HG02885 (cell line): ENCODE data around the gene NUP42.
"Not testable (repeated sequence)": the region's sequence is repeated elsewhere in the genome, so short reads cannot be mapped to it uniquely, and the experiment has no call there.

Experiments
- ATAC-seq: cut with Tn5 transposase; IDR thresholded peaks from one replicate; pipeline ENCODE4 v1.9.1; 2021; ENCODE audit warnings: mild to moderate bottlenecking; ENCODE audit not compliant: unreplicated experiment, poor library complexity

The NUP42 gene

DNA sequence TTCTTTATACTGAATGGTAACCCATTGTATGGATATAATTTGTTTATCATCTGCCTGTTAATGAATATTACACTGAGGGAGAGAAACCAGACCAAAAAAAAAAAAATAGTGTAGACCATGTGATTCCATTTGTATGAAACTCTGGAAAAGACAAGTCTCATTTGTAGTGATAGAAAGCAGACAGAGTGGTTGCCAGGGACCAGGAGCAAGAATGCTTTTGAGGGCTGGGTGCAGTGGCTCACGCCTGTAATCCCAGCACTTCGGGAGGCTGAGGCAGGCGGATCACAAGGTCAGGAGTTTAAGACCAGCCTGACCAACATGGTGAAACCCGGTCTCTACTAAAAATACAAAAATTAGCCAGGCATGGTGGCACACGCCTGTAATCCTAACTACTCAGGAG, 15.9 kb downstream of the NUP42 start:
- not testable (repeated sequence) for ATAC-seq

DNA sequence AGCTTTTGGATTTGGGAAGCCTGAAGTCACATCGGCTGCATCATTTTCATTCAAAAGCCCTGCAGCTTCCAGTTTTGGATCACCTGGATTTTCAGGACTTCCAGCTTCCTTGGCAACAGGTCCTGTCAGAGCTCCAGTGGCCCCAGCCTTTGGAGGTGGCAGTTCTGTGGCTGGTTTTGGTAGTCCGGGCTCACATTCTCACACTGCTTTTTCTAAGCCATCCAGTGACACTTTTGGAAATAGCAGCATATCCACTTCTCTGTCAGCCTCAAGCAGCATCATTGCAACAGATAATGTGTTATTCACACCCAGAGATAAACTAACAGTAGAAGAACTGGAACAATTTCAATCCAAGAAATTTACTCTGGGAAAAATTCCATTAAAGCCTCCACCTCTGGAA, 18.5 kb downstream of the NUP42 start:
- ATAC-seq, result no peak

DNA sequence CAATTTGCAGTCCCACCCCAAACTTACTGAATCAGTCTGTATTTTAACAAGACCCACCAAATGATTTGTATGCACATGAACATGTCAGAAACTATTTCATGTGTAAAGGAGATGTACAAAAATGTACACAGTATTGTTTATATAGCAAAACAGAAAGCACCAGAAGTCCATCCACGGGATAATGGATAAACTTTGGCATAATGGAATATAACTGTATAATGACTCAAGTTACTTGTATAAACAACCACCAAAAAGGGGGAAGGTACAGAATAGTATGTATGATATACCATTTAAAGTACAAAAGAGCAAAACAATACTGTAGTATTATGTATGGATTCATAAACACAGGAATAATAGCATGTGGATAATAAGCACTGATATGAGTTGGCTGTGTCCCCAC, 22.4 kb downstream of the NUP42 start:
- no peak for ATAC-seq

DNA sequence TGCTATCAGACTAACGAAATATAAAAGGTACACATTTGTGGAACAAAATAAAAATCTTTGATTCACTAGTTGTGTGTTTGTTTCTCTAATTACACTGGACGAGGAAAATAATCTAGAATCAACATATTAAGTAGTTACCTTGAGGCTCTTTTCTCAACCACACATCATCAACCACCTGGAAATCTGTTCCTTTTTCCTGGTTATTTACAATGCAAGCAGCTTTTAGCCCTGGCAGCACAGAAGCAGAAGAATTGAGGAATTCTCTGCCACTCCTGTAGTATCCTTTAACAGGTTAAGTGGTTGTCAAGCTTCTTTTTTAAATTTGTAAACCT, 23.7 kb downstream of the NUP42 start:
- no peak for ATAC-seq

DNA sequence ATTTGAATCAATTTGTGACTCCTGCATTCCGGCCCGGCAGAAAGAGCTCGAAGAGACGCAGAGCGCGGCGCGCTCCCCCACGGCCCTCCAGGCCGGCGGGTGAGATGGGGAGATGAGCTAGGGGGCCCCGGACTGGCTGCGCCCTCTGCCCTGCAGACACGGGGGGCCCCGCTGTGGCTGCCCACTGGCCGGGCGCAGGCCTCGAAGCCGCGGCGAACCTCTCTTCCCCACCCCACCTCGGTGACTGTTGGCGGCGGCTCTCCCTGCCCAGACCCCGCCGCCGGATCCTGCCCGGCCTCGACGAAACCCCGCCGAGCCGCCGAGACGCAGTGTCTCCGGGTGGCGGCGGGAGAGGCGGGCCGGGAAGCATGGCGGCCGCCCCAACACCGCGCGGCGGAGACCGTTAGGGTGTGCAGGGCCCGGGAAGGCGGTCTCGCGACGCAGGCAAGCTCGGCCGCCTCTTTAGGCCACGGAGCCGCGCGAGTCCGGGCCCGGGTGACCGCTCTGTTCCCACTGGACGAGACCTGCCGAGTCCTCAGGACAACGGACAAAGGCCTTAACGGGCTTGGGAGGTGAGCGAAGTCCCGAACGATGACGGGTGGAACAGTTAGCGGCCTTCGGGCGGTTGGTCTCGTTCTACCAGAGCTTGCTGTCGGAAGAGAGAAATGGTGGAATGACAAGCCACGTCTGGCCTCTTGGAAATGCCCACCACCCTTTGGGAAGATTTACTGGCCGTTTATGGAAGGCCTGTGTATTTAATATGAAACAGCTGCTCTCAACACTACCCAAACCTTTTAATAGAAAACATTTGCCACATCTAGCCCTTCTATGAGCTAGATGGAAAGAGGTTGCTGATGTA, 24.3 kb downstream of the NUP42 start:
- ATAC-seq, result no peak

DNA sequence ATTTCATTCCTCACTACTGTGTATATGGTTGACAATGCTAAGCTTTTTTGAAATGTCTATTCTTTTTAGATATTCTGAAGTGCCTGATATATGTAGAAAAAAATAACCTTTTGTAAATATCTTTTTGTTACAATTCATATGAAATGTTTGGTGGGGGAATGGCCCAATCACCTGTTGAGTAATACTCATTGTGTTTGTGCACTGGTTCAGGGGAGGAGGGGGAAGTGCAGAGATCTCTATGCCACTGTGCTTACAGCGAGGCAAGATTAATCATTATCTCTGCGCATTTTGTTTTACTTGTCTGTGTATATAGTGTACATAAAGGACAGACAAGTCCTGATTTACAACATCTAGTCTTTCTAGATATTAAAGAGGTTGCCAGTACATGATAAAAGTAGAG, 25.2 kb downstream of the NUP42 start:
- no peak for ATAC-seq

DNA sequence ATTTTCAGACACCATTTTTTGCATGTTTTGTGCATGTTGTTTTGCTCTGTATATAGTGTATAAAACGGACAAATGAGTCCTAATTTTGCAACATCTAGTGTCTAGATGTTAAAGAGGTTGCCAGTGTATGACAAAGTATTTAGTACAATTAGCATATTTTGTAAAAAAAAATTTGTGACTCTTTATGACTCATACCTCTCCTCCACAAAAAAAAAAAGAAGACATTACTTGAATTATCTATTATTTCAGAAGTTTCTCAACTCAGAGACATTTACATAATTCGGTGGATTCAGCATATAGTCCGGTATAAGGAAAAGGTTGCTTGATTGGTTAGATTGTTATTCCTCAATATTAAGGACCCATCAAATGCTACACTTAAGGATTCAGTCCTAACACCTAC, 26.0 kb downstream of the NUP42 start:
- ATAC-seq, result no peak

DNA sequence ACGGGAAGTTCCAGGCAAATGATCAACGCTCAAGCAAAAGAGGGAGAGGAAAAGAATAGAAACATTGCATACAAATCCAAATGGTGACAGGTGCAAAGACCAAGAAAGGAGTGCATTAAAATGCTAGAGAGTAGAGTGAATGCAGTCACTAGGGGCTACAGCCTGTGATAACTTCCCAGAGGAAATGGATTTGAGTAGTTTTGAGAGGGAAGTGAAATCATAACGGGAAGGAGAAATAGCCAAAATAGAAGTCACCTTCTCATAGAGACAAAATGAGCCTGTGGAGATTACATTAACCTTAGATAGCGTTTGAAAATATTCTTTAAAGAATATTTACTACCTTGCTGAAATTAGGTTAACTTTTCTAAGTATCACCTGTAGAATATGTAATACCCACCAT, 26.5 kb downstream of the NUP42 start:
- ATAC-seq, result no peak

DNA sequence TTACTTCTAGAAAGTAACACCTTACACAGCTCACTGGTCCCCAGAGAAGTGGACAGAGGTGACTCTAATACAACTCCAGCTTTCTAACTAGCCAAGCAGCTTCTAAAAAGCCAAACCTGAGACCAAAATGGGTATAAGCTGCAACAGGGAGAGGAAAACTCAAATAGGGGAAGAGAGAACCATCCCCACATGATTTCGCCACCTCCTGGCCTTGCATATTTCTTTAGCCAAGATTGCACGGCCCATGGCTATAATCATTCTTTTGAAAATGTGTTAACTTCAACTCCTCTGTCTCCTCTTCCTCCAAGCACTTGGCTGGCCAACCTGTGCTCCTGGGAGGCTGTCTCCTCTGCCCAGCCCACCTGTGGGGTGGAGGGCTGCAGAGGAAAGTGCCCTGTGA, 28.7 kb downstream of the NUP42 start:
- ATAC-seq, result no peak

DNA sequence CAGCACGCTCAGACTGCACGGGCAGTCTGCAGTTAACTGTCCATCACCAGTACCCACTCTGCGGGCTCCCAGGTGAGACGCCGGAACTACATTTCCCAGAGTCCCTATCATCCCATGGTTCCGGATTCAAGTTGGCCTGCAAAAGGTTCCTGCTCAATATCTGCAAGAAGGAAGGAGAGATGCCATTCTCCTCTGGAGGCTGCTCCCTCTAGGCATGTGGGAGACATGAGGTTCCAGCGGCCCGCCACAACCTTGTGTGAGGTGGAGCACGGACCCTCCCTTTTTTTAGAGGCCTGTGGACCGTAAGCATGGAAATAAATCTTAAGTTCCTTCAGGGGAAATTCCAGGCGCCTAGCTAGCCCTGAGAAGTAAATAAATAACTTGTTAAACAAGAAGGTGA, 29.7 kb downstream of the NUP42 start:
- no peak for ATAC-seq

DNA sequence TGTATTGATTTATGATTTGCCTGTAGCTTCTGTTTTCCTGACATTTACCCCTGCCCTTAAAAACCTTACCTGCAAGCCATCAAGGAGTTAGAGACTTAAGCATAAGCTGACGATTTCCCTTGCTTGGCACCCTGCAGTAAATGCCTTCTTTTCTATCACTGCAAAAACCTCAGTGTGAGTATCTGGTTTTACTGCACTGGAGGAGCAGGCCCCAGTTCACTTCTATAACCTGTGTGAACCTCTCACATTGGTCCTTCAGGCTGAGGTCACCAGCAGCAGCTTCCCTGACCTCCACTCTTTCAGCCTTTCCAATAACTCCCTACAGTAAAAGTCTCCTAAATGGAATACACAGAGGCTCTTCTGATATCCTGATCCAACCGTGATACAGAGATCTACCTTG, 30.5 kb downstream of the NUP42 start:
- no peak for ATAC-seq

DNA sequence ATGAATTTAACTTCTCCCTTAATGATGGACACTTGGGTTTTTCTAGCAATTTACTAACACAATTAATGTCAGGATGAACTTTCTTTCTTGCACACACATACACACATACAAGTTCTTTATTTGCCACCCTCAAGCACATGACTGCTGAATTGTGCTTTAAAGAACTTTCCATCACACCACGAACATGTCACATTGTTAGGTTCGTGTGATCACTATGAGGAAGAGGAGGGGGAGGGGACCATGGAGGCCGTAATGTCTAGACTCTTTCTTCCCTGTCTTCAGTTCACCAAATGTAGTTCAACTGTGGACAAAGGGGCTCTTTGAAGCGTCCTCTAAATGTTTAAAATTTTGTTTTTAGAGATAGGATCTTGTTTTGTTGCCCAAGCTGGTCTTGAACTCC, 31.0 kb downstream of the NUP42 start:
- ATAC-seq, result no peak

DNA sequence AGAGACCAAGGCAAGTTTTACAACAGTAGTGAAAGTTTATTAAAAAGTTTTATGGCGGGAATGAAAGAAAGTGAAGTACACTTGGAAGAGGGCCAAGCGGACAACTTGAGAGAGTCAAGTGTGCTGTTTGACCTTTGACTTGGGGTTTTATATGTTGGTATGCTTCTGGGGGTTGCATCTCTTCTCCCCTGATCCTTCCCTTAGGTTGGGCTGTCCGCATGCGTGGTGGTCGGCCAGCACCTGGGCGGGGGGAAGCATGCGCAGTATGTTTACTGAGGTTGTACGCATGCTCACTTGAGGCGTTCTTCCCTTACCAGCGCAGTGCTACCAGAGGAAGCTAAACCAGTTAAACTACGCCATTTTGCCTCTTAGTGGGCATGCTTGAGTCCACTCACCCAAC, 31.9 kb downstream of the NUP42 start:
- ATAC-seq, result no peak

DNA sequence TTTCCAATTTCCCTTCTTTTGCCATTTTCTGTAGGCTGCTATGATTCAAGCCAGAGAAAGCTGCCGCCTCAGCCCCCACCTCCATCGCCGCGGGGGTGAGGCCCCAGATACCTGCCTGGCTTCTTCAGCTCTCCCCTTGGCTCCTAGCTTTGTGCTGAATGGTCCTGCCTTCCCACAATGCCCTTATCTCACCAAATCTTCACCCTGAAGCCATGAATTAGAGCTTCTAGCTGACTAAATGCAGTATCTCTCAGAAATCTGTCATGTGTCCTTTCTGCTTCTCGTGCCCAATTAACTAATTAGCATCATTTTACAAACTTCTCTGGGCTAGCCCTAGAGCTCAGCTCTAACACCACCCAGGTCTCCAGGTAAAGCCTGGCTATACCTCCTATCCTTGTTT, 32.6 kb downstream of the NUP42 start:
- no peak for ATAC-seq

DNA sequence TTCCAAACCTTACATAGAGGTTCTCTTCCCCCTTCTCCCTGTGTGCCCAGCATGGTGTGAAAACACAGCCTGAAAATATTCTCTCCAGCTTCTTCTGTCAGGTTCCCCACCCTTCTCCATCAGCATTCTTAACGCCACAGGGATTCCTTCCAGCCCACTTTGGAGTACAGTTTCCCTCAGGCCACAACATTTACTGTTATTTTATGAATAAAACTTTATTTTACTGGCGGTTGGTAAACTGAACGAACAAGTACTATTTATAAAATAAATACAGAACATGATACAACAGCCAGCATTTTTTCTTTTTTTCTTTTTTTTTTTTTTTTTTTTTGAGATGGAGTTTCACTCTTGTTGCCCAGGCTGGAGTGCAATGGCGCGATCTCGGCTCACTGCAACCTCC, 33.1 kb downstream of the NUP42 start:
- no peak for ATAC-seq

DNA sequence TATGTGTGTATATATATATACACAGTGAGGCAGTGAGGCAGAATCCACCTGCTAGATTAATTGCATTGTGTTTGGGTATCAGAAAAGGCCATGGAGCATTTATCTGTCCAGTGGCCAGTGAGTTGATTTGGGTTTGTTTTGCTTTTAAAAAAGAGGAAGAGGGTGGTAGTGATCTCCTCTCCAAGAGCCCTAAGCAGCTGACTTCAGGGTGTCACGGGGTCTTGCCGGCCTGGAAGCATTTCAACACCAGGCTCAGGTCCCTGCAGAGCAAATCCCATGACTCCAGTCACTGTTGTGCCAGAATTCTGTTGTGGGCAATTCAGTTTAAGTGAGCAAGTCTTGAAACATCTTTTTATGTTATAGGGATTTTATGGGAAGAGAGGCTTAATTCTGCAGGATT, 34.2 kb downstream of the NUP42 start:
- ATAC-seq, result no peak

DNA sequence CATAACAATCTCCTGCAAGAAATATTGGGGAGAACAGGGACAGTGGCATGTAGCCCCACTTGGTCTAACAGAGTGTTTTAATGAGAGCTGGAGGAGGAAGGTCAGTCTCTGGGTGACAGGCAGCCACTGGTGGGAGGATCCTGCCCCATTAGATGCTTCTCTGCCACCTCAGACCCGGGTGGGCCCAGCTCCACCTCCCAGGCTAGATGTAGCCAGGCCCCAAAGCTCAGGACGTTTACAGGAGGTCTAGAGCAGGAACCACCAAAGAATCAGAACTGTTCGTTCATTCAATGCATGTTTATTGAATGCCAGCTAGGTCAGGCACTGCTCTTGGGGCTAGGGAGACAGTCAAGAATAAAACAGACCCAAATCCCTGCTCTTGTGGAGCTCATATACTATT, 36.3 kb downstream of the NUP42 start:
- no peak for ATAC-seq

DNA sequence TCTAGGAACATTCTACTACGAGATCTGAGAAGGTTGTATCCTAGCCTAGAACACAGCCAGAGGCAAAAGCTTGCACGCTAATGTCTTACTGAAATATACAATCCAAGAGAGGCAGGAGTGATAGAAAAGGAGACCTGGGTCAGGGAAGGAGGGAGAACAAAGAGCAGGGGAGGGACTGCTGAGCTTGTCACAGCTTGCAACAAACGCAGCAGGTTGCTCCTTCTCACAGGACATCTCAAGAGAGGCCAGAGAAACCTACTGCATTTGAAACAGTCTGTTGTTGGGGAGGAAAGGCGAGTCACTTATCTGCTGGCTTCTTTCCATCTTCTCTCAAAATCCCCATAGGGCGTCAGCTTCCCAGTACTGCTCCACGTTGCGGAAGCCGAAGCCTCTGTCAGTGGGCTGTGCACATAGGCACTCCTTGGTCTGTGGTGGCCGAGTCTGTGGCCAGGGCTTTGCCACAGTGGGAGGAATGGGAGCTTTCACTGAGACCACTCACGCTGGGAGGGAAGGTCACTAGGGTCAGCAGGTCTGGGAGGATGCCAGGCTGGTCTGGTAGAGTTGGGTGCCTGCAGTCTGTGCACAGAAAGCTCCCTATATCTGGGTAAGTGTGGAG, 39.0 kb downstream of the NUP42 start:
- no peak for ATAC-seq

DNA sequence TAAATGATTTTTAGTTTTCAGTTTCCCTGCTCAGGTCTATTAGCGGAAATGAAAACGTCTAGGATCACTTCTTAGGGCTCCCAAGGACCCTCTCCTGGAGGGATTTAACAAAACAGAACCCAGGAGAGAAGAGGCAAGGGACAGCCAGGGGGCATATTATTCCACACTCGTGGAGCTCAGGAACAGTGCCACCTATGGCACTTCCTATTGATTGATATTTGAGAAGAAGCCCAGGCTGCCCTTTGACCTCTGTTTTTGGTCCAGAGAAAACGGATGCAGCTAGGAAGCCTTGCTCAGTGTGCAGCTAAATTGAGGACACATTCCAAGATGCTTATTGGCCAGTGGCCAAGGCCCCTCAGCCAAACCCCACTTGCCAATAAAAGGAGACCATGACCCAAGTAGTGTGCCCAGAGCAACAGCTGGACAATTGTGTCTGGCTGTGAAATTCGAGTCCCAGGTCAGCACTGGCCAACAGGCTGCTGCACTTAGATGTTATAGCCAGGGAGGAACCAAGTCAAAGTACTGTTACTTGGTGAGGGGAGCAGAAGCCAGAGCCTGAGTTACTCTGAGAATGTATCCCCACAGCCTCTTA, 40.7 kb downstream of the NUP42 start:
- no peak for ATAC-seq

DNA sequence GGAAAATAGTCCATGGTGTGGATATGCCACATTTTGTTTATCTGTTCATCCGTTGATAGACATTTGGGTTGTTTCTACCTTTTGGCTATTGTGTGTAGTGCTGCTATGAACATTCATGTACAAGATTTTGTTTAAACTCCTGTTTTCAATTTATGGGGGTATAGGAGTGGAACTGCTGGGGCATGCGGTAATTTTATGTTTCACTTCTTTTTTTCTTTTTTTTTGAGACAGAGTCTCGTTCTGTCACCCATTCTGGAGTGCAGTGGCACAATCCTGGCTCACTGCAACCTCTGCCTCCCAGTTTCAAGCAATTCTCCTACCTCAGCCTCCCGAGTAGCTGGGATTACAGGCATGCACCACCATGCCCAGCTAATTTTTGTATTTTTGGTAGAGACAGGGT, 42.5 kb downstream of the NUP42 start:
- peak; percentile 41 for ATAC-seq

DNA sequence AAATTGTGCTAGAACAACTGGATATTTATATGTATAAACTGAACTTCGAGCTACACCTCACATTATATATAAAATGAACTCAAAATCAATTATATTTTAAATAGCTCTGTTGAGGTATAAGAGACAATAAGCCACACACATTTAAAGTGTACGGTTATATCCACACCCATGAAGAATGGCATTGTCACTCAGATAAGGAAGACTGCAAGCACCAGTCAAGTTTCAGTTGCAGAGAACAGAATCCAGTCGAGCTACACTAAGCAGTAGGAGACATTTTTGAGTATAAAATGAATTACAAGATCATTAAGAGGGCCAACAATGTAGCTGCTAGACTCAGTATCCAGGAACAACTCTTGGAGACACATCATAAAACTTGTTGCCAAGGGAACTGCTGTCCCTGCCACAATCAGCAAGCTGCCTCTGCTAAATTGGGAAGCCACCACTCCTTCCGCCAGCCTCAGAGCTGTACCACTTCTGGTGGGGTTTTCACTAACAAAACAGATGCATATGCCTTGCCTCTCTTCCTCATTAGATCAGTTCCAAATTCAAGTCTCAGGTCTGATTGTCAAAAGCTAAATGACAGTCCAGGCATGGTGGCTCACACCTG, 45.1 kb downstream of the NUP42 start:
- ATAC-seq, result no peak
